HG02870 (cell line): Measurements from ENCODE around the gene ACSM6.
A peak's percentile ranks its signal among the peaks of the same experiment; 100 is the strongest.

ENCODE experiments used
- ATAC-seq: cut with Tn5 transposase; IDR thresholded peaks from one replicate; pipeline ENCODE4 v1.9.1; 2021; ENCODE audit warnings: mild to moderate bottlenecking, moderate library complexity; ENCODE audit not compliant: unreplicated experiment

Gene ACSM6

GRCh38 chr10:95244152-95244551, 50.1 kb downstream of the ACSM6 start:
- ATAC-seq = no peak

- peak; percentile 83 for ATAC-seq
Measured at GRCh38 chr10:95245425-95246055, 51.5 kb downstream of the ACSM6 start.

- ATAC-seq = no peak
Measured at GRCh38 chr10:95246582-95247051, 52.6 kb downstream of the ACSM6 start.

- ATAC-seq = no peak
Measured at GRCh38 chr10:95247200-95247880, 53.3 kb downstream of the ACSM6 start.

GRCh38 chr10:95247881-95248583, 54.0 kb downstream of the ACSM6 start:
- no peak for ATAC-seq

- ATAC-seq = no peak
Measured at GRCh38 chr10:95248989-95249388, 55.0 kb downstream of the ACSM6 start.

- no peak for ATAC-seq
Measured at GRCh38 chr10:95249467-95249866, 55.4 kb downstream of the ACSM6 start.

- no peak for ATAC-seq
Measured at GRCh38 chr10:95250856-95251255, 56.8 kb downstream of the ACSM6 start.

GRCh38 chr10:95253007-95253406, 59.0 kb downstream of the ACSM6 start:
- no peak for ATAC-seq

GRCh38 chr10:95253686-95254085, 59.6 kb downstream of the ACSM6 start:
- no peak for ATAC-seq

GRCh38 chr10:95254629-95255028, 60.6 kb downstream of the ACSM6 start:
- no peak for ATAC-seq

GRCh38 chr10:95256268-95256667, 62.2 kb downstream of the ACSM6 start:
- no peak for ATAC-seq

- no peak for ATAC-seq
Measured at GRCh38 chr10:95257849-95258248, 63.8 kb downstream of the ACSM6 start.

- peak; percentile 81 for ATAC-seq
Measured at GRCh38 chr10:95260397-95260881, 66.4 kb downstream of the ACSM6 start.

GRCh38 chr10:95260909-95261552, 67.0 kb downstream of the ACSM6 start:
- ATAC-seq = no peak

GRCh38 chr10:95261926-95262325, 67.9 kb downstream of the ACSM6 start:
- ATAC-seq = no peak

- ATAC-seq = no peak
Measured at GRCh38 chr10:95262763-95263518, 68.9 kb downstream of the ACSM6 start.

GRCh38 chr10:95263864-95264226, 69.8 kb downstream of the ACSM6 start:
- no peak for ATAC-seq

- ATAC-seq = no peak
Measured at GRCh38 chr10:95264227-95265051, 70.4 kb downstream of the ACSM6 start.

- no peak for ATAC-seq
Measured at GRCh38 chr10:95265572-95265971, 71.5 kb downstream of the ACSM6 start.
